ENCODE measurements around the gene NKIRAS1.
"Not testable (repeated sequence)": the region's sequence is repeated elsewhere in the genome, so short reads cannot be mapped to it uniquely, and the experiment has no call there.

Gene NKIRAS1

GRCh38 chr3:23940775-23941174 is 24.0 kb upstream of the NKIRAS1 start:
- DNase-seq (ENCODE audit: low read depth) = no peak

DNA sequence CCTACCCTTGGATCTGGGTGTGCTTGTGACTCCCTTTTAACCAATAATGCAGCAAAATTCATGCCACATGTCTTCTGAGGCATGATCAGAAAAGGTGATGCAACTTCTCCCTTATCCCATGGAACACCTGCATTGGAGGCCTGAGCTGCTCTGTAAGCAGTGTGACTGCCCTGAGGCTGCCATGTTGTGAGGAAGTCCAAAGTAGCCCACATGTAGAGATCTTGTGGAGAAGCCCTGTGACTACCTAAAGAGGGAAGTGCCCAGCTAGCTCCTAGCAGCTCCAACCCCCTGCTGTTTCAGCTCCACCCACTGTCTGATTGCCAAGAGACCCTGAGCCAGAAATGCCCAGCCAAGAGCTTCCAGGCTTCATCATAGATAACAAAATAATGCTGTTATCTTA is 21.9 kb upstream of the NKIRAS1 start:
- no peak for DNase-seq (ENCODE audit: low read depth)

- DNase-seq (ENCODE audit: low read depth) = no peak
Observed at GRCh38 chr3:23937296-23937695, 20.5 kb upstream of the NKIRAS1 start.

DNA sequence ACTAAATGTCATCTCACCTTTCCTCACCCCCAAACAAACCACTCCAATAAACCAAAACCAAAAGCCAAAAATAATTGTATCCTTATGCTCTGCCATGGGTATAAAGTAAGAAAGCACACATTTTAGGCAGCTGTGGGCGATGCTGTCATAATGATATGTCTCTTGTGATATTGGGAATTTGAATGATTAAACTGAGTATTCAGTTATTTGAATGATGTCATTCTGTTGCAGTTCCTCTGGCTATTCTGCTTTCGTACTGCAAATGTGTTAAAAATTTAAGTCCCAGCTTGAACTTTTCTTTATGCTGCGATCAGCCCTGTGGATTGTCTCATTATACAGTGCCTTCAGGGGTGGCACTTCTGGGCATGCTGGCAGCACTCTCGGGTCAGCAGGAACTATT is 17.5 kb upstream of the NKIRAS1 start:
- DNase-seq (ENCODE audit: low read depth) = no peak

- DNase-seq (ENCODE audit: low read depth) = no peak
Observed at GRCh38 chr3:23932571-23932970, 15.8 kb upstream of the NKIRAS1 start.

DNA sequence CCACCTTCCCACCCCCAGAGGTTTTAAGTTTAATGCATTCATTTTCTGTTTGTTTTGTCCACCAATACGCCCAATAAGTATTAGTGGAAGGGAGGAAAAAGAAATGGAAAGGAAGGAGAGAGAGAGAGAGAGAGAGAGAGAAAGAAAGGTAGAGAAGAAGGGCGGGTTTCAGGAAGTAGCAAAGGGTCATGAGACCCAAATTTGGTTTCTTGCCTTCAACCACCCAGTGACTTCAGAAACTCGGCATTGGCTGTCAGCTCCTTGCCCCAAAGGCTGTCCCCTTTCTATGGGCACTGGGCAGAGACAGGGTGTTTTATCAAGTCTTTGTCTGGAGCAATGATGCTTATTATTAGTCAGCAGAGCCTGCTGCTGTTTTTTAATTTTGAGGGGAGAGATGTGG is 14.8 kb upstream of the NKIRAS1 start:
- no peak for DNase-seq (ENCODE audit: low read depth)

DNA sequence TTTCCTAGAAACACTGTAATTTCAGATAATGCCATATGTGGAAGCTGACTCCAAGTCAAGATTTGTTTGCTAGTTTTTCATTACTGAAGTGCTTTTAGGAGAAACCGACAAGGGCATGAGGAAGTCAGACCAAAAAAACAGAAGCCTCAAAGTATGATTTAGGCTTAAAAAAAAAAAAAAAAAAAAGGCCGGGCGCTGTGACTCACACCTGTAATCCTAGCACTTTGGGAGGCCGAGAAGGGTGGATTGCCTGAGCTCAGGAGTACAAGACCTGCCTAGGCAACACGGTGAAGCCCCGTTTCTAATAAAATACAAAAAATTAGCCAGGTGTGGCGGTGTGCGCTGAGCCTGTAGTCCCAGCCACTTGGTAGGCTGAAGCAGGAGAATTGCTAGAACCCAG is 11.7 kb upstream of the NKIRAS1 start:
- no peak for DNase-seq (ENCODE audit: low read depth)

- no peak for DNase-seq (ENCODE audit: low read depth)
Observed at GRCh38 chr3:23926736-23927135, 9.9 kb upstream of the NKIRAS1 start.

DNA sequence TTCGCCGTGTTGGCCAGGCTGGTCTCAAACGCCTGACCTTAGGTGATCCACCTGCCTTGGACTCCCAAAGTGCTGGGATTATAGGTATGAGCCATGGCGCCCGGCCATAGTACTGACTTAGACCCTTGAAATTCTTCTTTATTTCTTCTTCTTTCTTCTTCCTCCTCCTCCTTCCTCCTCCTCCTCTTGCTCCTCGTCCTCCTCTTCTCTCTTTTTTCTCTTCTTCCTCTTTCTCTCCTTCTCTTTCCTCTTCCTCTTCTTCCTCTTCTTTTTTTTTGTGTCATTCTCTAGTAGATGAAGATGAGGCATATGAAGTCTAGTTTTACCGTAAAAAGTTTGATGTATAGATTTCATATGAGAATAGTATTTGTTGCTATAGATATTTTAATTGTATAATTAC is 9.5 kb upstream of the NKIRAS1 start:
- no peak for DNase-seq (ENCODE audit: low read depth)

DNA sequence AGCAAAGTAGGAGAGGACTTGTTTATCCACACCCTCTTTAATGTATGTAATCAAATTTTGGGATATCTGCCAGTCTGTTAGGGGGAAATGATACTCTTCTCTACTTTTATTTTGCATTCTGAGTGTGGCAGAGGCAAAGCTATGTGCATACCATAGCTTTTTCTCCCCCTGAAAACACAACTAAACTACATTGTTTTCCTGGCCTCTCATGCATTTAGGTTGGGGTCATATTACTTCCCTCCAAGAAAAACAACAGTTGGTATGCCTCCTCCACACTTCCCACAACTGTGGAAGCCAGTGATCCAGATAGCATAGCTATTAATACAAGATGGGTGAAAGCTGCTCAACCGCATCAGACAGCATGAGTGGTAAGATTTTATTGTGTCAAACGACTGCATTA is 7.0 kb upstream of the NKIRAS1 start:
- no peak for DNase-seq (ENCODE audit: low read depth)

GRCh38 chr3:23921052-23921511 is 4.3 kb upstream of the NKIRAS1 start:
- no peak for DNase-seq (ENCODE audit: low read depth)

GRCh38 chr3:23920151-23920655 is 3.4 kb upstream of the NKIRAS1 start:
- DNase-seq (ENCODE audit: low read depth) = no peak

DNA sequence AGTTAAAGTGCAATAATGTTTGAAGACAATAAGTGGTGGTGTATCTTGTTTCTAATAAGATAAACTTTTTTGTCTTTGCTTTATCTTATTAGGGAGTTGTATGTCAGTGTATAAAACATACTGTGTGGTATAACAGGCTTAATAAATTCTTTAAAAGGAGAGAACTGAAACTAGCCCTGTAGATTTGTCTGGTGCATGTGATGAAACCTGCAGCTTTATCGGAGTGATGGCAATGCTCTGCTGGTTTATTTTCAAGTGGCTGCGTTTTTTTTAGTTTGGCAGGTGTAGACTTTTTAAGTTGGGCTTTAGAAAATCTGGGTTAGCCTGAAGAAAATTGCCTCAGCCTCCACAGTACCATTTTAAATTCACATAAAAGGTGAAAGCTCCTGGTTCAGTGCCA is 2.8 kb upstream of the NKIRAS1 start:
- no peak for DNase-seq (ENCODE audit: low read depth)

- DNase-seq (ENCODE audit: low read depth) = not testable (repeated sequence)
Observed at GRCh38 chr3:23918331-23918730, 1.5 kb upstream of the NKIRAS1 start.

DNA sequence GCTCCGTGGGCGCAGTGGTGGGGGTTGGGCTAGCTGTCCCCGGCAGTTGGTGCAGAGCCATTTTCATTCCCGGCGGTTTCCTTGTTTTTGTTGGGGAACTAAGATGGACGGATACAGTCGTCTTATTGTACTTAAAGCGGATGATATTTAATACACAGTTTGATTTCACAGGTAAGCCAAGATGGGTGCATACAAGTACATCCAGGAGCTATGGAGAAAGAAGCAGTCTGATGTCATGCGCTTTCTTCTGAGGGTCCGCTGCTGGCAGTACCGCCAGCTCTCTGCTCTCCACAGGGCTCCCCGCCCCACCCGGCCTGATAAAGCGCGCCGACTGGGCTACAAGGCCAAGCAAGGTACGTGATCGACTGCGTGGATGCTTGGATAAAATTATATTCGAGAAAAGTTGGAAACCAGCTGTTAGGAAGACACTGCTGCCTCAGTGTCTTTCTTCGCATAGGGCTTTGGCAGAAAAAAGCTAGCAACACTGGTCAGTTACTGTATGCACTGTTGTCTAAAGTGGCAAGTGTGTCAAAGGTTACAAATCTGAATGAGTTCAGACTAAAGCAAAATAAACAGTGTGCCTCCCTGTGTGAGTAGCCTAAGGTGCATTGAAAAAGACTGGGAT is 1.0 kb upstream of the NKIRAS1 start:
- not testable (repeated sequence) for DNase-seq (ENCODE audit: low read depth)

DNA sequence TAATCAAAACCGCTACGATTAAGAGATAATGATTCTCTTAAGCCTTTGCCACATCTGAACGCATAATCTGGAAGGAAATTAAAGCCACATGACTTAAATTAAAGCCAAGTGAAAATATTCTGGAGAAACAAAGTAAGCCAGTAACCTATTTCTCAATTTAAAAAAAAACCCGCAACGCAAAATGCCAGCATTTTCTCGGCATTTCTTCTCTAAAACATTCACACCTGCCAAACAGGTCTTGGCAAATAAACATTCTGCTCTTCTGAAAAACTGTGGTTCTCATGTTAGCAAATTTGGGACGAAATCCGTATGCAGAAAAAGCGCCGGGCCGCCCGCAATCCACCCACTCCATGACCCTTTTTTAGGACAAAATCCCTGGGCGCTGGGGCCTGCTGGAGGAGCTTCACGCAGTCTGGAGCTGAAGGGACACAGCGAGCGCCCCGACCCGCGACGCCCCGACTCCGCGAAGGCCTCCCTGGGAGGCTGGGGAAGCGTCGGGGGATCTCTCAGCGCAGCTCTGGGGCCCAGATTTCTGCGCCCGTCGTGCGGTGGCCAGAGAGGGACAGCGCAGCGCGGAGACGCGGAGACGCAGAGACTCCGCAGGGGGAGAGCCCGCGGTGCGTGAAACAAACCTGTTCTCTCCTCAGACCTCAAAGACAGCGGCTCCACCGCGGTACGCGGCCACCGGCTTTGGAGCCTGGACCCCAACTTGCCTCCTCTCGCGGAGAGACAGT is 471 bp downstream of the NKIRAS1 start:
- DNase-seq (ENCODE audit: low read depth) = no peak

DNA sequence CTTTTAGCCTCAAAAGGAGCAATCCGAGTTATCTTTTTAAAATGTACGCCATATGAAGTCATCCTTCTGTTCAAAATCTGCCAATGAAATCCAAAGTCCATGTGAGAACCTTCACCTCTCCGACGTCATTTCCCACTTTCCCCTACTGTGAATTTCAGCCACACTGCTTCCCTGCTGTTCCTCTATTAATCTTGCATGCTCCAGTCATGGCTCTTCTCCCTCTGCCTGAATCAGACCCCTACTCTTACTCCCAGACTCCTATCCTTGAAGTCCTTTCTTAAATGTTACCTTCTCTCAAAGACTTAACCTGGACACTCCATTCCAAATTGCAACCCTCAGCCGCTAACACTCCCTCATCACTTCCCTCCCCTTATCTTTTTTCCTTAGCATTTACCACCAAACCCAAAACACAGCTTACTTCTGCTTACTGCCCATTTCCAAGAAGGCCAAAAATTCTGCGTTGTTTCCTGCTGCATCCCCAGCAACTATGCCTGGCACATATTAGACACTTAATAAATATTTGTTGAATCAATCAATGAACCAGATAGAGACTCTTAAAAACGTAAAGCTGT is 1.2 kb downstream of the NKIRAS1 start:
- DNase-seq (ENCODE audit: low read depth) = no peak

GRCh38 chr3:23913873-23914743 is 2.7 kb downstream of the NKIRAS1 start:
- no peak for DNase-seq (ENCODE audit: low read depth)

GRCh38 chr3:23913182-23913581 is 3.6 kb downstream of the NKIRAS1 start:
- DNase-seq (ENCODE audit: low read depth) = no peak

GRCh38 chr3:23912335-23912734 is 4.5 kb downstream of the NKIRAS1 start:
- not testable (repeated sequence) for DNase-seq (ENCODE audit: low read depth)

- no peak for DNase-seq (ENCODE audit: low read depth)
Observed at GRCh38 chr3:23911397-23911796, 5.4 kb downstream of the NKIRAS1 start.

DNA sequence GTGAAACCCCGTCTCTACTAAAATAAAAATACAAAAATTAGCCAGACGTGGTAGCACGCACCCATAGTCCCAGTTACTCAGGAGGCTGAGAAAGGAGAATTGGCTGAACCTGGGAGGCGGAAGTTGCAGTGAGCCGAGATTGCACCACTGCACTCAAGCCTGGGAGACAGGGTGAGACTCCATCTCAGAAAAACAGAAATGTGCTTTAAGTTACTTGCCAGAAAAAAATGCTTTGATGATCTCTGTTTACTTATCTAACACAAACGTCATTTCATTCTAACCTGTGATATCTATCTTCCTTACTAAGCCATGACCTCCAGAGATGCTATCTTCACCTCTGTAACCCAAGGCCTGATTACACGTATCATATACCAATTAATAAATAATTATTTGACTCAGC is 7.4 kb downstream of the NKIRAS1 start:
- no peak for DNase-seq (ENCODE audit: low read depth)

Data from activated T-cell treated with anti-CD3 and anti-CD28 coated beads for 48 hours (primary cell).